GM19468 (cell line): ENCODE data around the gene PRICKLE3.
"Not testable (repeated sequence)": the region's sequence is repeated elsewhere in the genome, so short reads cannot be mapped to it uniquely, and the experiment has no call there.

Source experiments
- ATAC-seq: cut with Tn5 transposase; IDR thresholded peaks from one replicate; pipeline ENCODE4 v1.9.1; 2021; ENCODE audit warnings: mild to moderate bottlenecking, moderate library complexity, moderate number of reproducible peaks; ENCODE audit not compliant: unreplicated experiment; ENCODE audit errors: extremely low read depth

The PRICKLE3 gene

GRCh38 chrX:49184294-49185281 lies 1.6 kb downstream of the PRICKLE3 start:
- ATAC-seq = no peak

DNA sequence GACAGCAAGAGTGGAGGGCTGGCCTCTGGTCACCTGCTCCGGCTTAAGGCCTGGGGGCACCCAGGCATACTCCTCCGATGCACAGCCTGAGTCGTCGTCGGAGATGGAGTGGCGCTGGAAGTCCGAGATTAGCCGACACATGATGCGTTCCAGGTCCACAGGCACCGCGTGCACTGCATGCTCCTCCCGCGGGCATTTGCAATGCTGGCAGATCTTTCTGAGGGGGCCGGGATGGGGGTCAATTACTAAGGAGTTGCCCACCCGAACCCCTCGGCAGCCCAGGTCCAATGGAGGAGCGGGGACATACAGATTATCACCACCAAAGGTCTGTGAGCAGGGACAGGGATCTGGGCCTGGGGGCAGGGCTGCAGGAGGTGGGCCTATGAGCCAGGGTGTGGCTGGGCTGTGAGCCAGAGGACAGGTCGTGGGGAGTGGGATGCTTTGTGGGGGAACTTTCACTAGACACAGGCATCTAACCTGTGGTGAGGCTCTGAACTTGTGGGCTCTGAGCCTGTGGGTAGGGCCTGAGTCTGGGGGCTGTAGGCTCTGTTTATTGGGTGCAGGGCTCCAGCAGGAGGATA lies 2.4 kb downstream of the PRICKLE3 start:
- ATAC-seq = no peak

DNA sequence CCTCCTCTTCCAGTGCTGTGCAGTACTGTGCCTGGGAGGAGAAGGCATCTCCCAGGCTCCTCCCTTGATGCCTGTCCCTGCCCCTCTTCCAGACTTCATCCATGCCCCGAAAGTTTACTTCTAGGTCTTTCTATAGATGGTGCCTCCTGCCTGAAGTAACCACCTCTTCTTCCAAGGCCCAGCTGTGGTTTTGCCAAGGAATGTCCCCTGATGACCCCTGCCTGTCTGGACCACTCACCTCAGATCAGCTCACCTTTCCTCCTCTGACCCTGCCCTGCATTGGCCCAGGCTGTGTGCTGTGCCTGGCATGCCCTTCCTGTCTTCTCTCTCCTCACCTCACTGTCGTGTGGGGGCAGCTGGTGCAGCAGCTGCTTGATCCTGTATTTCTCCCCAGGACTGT lies 6.8 kb downstream of the PRICKLE3 start:
- ATAC-seq = no peak

- ATAC-seq = no peak
Observed at GRCh38 chrX:49178537-49178936, 7.6 kb downstream of the PRICKLE3 start.

- no peak for ATAC-seq
Observed at GRCh38 chrX:49177873-49178480, 8.2 kb downstream of the PRICKLE3 start.

DNA sequence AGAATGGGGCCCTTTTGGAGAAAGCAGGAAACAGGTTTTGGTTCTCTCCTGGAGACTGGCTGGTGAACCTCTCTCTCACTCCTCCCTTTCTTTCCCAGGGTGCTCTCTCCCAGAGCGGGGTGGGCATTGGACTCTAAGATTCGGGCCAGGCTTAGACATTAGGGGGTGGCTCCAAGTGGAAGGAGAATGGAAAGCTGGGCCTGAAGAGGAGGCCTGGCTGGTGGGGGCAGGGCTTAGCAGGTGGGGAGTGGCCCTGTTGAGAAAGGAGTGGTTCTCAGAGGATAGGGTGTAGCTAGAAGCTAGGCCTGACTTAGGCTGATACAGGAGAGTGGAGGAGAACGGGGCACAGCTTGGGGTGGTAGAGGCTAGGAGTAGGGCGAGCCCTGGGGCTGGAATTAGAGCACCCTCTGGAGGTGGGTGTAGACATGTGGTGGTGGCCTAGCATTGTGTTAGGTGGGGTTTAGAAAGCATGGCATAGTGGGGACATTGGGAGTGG lies 8.8 kb downstream of the PRICKLE3 start:
- no peak for ATAC-seq

- no peak for ATAC-seq
Observed at GRCh38 chrX:49176421-49177326, 9.5 kb downstream of the PRICKLE3 start.

- no peak for ATAC-seq
Observed at GRCh38 chrX:49175435-49176274, 10.5 kb downstream of the PRICKLE3 start.

DNA sequence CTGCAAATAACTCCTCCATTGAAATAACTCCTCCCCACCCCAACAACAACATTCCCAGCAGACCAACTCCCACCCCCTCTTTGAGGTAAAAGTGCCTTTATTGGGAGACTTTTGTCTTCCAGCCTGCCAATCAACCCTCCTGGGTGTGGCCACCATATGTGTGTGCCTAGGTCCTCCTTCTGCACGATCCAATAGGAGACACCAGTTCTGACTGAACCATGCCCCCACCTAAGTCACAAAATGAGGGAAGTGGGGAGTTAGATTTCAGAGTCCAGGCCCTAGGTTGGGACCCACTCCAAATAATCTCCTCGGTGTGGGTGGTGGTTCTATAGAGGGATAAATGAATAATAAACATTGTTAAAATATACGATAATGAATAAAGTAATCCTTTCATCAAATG lies 11.4 kb downstream of the PRICKLE3 start:
- ATAC-seq = no peak

DNA sequence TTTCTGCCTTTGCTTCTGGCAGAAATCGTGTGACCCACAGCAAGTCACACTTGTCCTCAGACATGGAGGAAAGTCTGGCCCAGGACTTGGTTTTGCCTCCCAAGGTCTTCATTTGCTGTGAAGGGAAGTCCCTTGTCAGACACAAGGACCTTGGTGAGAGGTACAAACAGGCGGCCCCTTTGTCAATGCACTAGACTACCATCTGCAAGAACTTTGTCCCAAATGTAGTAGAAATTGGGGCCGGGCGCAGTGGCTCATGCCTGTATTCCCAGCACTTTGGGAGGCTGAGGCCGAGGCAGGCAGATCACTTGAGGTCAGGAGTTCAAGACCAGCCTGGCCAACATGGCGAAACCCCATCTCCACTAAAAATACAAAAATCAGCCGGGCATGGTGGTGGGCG lies 12.6 kb downstream of the PRICKLE3 start:
- ATAC-seq = not testable (repeated sequence)

DNA sequence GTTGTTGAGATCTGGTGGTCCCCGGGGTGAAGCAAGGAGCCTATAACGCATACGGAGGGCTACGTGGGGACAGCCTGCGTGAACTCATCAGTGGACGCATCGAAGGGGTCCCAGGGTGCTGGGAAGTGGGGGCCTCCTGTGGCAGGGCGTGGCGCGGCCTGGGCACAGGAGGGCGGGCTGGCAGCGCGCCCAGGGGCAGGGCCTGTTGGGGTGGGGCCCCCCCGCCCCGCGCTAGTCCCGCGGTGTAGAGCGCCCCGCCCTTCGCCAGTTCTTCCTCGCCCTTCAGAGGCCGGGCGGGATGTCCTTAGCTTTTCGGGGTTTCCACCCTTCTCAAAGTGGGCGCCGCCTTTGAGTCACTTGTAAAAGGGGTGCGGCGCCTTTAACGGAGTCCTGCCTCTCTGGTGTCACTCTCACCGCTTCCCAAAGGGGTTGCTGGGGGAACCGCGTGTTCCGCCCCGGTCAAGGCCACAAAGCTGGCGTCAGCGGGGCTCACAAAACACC lies 13.8 kb downstream of the PRICKLE3 start:
- peak; percentile 42 for ATAC-seq

GRCh38 chrX:49171752-49172279 lies 14.4 kb downstream of the PRICKLE3 start, which contains the start of gene PLP2:
TSS of gene PLP2 (plus strand) at chrX:49171898. CDS start at chrX:49172001, 103 bp downstream.
- ATAC-seq = no peak

GRCh38 chrX:49167740-49168108 lies 18.4 kb downstream of the PRICKLE3 start:
- no peak for ATAC-seq

DNA sequence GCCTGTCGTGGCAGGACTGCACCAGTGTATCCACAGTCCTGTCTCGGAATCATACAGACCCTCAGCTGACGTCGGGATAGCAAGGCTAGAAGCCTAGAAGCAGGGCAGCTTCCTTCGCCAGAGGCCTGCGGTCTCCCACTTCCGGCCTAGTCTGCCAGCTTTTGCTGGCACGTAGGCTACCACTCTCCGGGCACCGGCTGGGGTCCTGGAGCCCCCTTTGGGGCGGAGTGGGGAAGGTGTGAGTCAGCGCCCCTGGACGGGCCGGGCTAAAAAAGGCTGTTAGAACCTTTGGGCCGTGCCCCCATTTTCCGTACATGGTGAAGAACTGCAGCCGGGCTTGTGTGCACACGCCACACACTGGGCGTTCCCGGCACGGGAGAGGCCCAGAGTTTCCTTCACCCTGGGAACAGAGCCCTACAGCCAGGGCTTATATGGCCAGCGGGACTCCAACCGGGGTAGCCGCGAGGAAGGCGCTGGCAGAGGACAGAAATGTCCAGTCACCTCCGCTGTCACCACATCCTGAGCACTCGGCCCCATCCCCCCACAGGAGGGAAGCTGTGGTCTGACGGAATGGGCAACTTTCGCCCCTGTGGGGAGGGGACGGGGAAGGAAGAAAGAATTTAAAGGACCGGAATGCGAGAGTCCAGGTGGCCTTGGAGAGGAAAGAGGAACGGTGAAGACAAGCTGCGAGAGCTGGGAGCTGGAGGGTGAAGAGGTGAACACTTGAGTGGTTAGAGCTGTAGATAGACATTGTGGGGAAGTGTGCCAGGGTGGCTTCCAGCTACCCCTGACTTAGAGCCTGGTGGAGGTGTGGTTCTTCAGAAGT lies 19.0 kb downstream of the PRICKLE3 start:
- no peak for ATAC-seq

DNA sequence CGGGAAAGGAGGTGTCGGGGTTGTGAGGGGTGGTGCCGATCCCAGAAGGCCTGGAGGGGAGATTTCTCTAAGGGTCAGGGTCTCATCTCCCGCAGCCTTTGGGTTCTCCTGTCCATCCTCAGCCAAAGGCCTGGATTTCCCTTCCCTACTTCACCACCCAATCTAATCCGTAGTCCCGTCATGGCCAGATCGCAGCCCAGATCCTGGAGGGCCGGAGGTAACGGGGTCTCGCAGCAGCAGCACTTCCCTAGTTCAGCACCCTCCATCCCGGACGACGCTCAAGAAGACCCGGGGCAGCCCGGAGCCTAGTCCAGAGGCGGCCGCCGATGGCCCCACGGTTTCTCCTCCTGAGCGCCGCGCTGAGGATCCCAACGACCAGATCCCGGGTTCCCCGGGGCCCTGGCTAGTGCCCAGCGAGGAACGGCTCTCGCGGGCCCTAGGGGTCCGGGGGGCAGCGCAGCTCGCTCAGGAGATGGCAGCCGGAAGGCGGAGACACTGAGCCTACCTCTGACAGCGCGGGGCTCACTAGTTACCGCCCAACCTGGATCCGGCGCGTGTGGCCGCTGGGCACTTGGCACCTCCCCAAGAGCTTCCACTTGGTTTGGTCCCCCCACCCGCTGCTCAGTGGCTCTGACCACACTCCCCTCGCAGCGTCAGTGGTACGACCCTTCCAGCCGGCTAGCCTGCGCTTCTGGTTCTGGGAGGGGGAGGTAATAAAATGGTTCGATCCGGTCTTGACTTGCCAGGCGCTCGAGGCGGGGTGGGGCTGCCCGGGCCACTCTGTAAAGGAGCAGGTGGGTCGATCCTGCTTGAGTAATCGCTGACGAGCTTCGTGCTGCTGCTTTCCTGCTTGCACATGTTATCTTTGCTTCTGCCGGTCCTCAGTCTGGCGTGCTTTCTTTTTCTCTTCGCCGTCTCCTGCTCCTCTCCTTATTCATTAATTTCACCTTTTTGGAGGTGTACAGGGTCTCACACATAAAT lies 20.0 kb downstream of the PRICKLE3 start:
- no peak for ATAC-seq

- no peak for ATAC-seq
Observed at GRCh38 chrX:49164589-49165360, 21.4 kb downstream of the PRICKLE3 start.
